Brain microvascular endothelial cell (primary cell): ENCODE data around the gene ANKRD2.

ENCODE experiments used
- DNase-seq: peaks from one replicate; pipeline ENCODE4 v3.0.0-alpha.2; 2020
- H3K27ac ChIP-seq: fragments of 250-450 bp; sonication (Bioruptor Pico); 2 replicates; pipeline ENCODE4 v1.5.1; 2020; ENCODE audit warnings: mild to moderate bottlenecking, moderate library complexity
- H3K27me3 ChIP-seq: fragments of 250-450 bp; sonication (Bioruptor Pico); replicated peaks from 2 replicates; pipeline ENCODE4 v1.5.1; 2020; ENCODE audit warnings: mild to moderate bottlenecking
- H3K36me3 ChIP-seq: fragments of 250-450 bp; sonication (Bioruptor Pico); replicated peaks from 2 replicates; pipeline ENCODE4 v1.5.1; 2020; ENCODE audit warnings: mild to moderate bottlenecking
- H3K4me3 ChIP-seq: 2 replicates; pipeline ENCODE4 v1.5.1; 2011; ENCODE audit warnings: low read depth, mild to moderate bottlenecking, control low read depth, low read length, moderate library complexity
- CTCF ChIP-seq: IDR thresholded peaks from 2 replicates; pipeline ENCODE4 v1.5.1; 2011; ENCODE audit warnings: low read depth, mild to moderate bottlenecking, moderate library complexity, low read length, control low read depth, inconsistent platforms; ENCODE audit errors: missing control alignments
- in situ Hi-C: cut with HindIII; loops from 2 replicates; pipeline ENCODE4 v1.10.0; 2017; ENCODE audit warnings: low sequenced_read_pairs, low pct_ligation_motif_present

Gene ANKRD2

GRCh38 chr10:97531401-97531986 lies 41.1 kb upstream of the ANKRD2 start:
- Histone ChIP-seq H3K36me3 (no peaks in the 10 kb centered on the region), H3K4me3 (no peak overlapping the region), H3K27ac (peak overlapping the region; percentile 47), H3K27me3 (no peaks in the 10 kb centered on the region)
- TF ChIP-seq CTCF = no peak
- in situ Hi-C loops = no loop called here
- peak; percentile 62 for DNase-seq

- Histone ChIP-seq H3K27me3 (no peaks in the 10 kb centered on the region), H3K4me3 (no peak overlapping the region), H3K36me3 (no peaks in the 10 kb centered on the region), H3K27ac (no peak overlapping the region)
- peak; percentile 44 for DNase-seq
- TF ChIP-seq CTCF = no peak
- in situ Hi-C loops = no loop called here
Measured at GRCh38 chr10:97532935-97533671, 39.5 kb upstream of the ANKRD2 start.

- no peak overlapping the region for H3K4me3 ChIP-seq
- no peak for DNase-seq
Measured at GRCh38 chr10:97533888-97534287, 38.7 kb upstream of the ANKRD2 start.

GRCh38 chr10:97534746-97535367 lies 37.7 kb upstream of the ANKRD2 start:
- DNase-seq = no peak

More at GRCh38 chr10:97533888-97534287, 38.7 kb upstream of the ANKRD2 start:
- in situ Hi-C loops = no loop called here
- no peaks in the 10 kb centered on the region for H3K36me3 ChIP-seq
- H3K27ac ChIP-seq = no peak overlapping the region
- no peaks in the 10 kb centered on the region for H3K27me3 ChIP-seq
- no peak for TF ChIP-seq CTCF

GRCh38 chr10:97537186-97537869 lies 35.3 kb upstream of the ANKRD2 start:
- H3K36me3 ChIP-seq = no peaks in the 10 kb centered on the region
- peak overlapping the region; percentile 97 for H3K27ac ChIP-seq
- TF ChIP-seq CTCF = no peak
- no peak overlapping the region for H3K4me3 ChIP-seq
- in situ Hi-C loops = no loop called here
- no peak for DNase-seq
- no peaks in the 10 kb centered on the region for H3K27me3 ChIP-seq

More at GRCh38 chr10:97534746-97535367, 37.7 kb upstream of the ANKRD2 start:
- H3K27ac ChIP-seq = no peak overlapping the region
- TF ChIP-seq CTCF = peak; percentile 83
- in situ Hi-C loops = no loop called here
- H3K27me3 ChIP-seq = no peaks in the 10 kb centered on the region
- no peak overlapping the region for H3K4me3 ChIP-seq
- H3K36me3 ChIP-seq = no peaks in the 10 kb centered on the region
